CD8-positive, alpha-beta memory T cell (primary cell): Measurements from ENCODE around the gene CHPF2. TPM values are rescaled to one million over a fixed set of nuclear protein-coding genes. Genes with fewer than 3 reads are reported as not detected.

Source experiments
- CTCF ChIA-PET: fragments of 350-600 bp; sonication (Branson Sonifier 250); formaldehyde crosslinking; loops from one replicate; lab custom pipeline; 2021; ENCODE audit warnings: antibody characterized with exemption; lab: Charles Lee
- POLR2A ChIA-PET: fragments of 350-600 bp; sonication (Branson Sonifier 250); formaldehyde crosslinking; loops from one replicate; lab custom pipeline; 2021; ENCODE audit warnings: antibody characterized with exemption; lab: Charles Lee
- DNase-seq, 5 donors: peaks; one replicate each; pipeline versions ENCODE4 v3.0.0 to v3.0.0-alpha.2; 2020 to 2022; ENCODE audit warnings: mixed read lengths in 1 of 5
- H3K27ac ChIP-seq: one replicate; pipeline ENCODE4 v1.7.0; 2013; ENCODE audit warnings: low read depth, mild to moderate bottlenecking, low read length, moderate library complexity
- H3K27me3 ChIP-seq: 2 replicates; pipeline ENCODE4 v1.7.0; 2013; ENCODE audit warnings: low read length, mild to moderate bottlenecking; ENCODE audit not compliant: insufficient read depth, poor library complexity, severe bottlenecking
- H3K36me3 ChIP-seq: 2 replicates; pipeline ENCODE4 v1.7.0; 2013; ENCODE audit warnings: mild to moderate bottlenecking, low read length, moderate library complexity; ENCODE audit not compliant: insufficient read depth
- H3K4me1 ChIP-seq: 2 replicates; pipeline ENCODE4 v1.7.0; 2013; ENCODE audit warnings: mild to moderate bottlenecking, low read length, moderate library complexity; ENCODE audit not compliant: insufficient read depth
- H3K4me3 ChIP-seq: 2 replicates; pipeline ENCODE4 v1.7.0; 2013; ENCODE audit warnings: mild to moderate bottlenecking, low read length
- H3K9me3 ChIP-seq: 2 replicates; pipeline ENCODE4 v1.7.0; 2013; ENCODE audit warnings: mild to moderate bottlenecking, low read length
- H3K27ac Mint-ChIP-seq, 8 donors: one replicate each; pipeline ENCODE4 v1.8.0; 2020 to 2021; ENCODE audit warnings: mixed read lengths in 8 of 8, mild to moderate bottlenecking in 6 of 8, inconsistent platforms in 3 of 8, moderate library complexity in 3 of 8
- H3K27me3 Mint-ChIP-seq, 2 donors: one replicate each; pipeline ENCODE4 v1.8.0; 2020 to 2021; ENCODE audit warnings: mixed read lengths in 2 of 2, mild to moderate bottlenecking in 1 of 2, moderate library complexity in 1 of 2
- H3K36me3 Mint-ChIP-seq, 3 donors: one replicate each; pipeline ENCODE4 v1.8.0; 2020 to 2021; ENCODE audit warnings: mixed read lengths in 3 of 3, inconsistent platforms in 1 of 3, mild to moderate bottlenecking in 1 of 3
- H3K4me1 Mint-ChIP-seq, 3 donors: one replicate each; pipeline ENCODE4 v1.8.0; 2020 to 2021; ENCODE audit warnings: mixed read lengths in 3 of 3, inconsistent platforms in 1 of 3, mild to moderate bottlenecking in 1 of 3
- H3K4me3 Mint-ChIP-seq, 7 donors: one replicate each; pipeline ENCODE4 v1.8.0; 2020 to 2021; ENCODE audit warnings: mixed read lengths in 7 of 7, mild to moderate bottlenecking in 6 of 7, moderate library complexity in 4 of 7, inconsistent platforms in 2 of 7
- H3K9me3 Mint-ChIP-seq, 5 donors: one replicate each; pipeline ENCODE4 v1.8.0; 2020 to 2022; ENCODE audit warnings: mixed read lengths in 5 of 5, mild to moderate bottlenecking in 3 of 5, moderate library complexity in 2 of 5, inconsistent platforms in 1 of 5
- polyA plus RNA-seq: library from polyadenylated mRNA; unstranded; fragments of 300-500 nt; fragmentation: Illumina TruSeq; gene quantifications from one replicate; pipeline ENCODE4 v1.2.3, GENCODE V29; 2021
- total RNA-seq, 2 experiments: library from RNA; stranded (reverse); gene quantifications; one replicate each; pipeline ENCODE4 v1.2.3, GENCODE V29; 2021

Gene CHPF2
- total and polyA plus RNA-seq, 3 experiments from 2014 or later = 31.3 to 37.0 (median 36.6) TPM

GRCh38 chr7:151215396-151215795 is 16.9 kb upstream of the CHPF2 start:
- ChIA-PET POLR2A (no interaction called here), CTCF (no interaction called here)
- Histone ChIP-seq H3K27me3 (no peaks in the 10 kb centered on the region), H3K4me1 (no peaks in the 10 kb centered on the region), H3K4me3 (no peak overlapping the region), H3K27ac (no peak overlapping the region), H3K9me3 (no peaks in the 10 kb centered on the region), H3K36me3 (peaks cover 54% of the 10 kb centered on the region)
- no peak overlapping the region for H3K4me3 Mint-ChIP-seq
- H3K27ac Mint-ChIP-seq = peak overlapping the region in 4 of 8 donors; percentile 16 to 91 (median 62)
- peaks cover 25 to 86% (median 29%) of the 10 kb centered on the region in 3 donors for H3K36me3 Mint-ChIP-seq
- peaks cover 0 to 2% of the 10 kb centered on the region in 2 donors for H3K27me3 Mint-ChIP-seq
- no peaks in the 10 kb centered on the region for H3K9me3 Mint-ChIP-seq
- no peak for DNase-seq
- peaks cover 0 to under 1% (median 0%) of the 10 kb centered on the region in 3 donors for H3K4me1 Mint-ChIP-seq

DNA sequence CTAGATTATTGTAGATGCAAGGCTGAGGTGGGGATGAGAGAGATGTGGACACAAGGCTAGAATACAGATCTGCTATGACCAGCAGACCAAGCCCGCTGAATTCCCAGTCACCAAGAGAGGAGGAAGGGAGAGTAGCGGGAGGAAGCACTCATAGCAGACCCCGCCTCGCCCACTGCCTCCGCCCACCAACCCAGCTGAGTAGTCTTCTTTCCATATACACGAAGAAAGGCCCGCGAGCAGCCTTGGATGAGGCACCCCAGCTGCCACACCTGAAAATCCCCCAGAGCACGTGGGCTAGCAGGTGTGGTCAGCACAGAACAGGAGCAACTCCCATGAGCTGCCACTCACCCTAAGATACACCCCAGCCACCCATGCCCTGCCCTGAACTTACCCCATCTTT is 14.1 kb upstream of the CHPF2 start:
- H3K27ac ChIP-seq = no peak overlapping the region
- ChIA-PET POLR2A (no interaction called here), CTCF (no interaction called here)
- peak overlapping the region in 2 of 8 donors; percentile 7 to 75 for H3K27ac Mint-ChIP-seq
- no peaks in the 10 kb centered on the region for H3K9me3 ChIP-seq
- no peak for DNase-seq
- H3K9me3 Mint-ChIP-seq = no peaks in the 10 kb centered on the region
- no peaks in the 10 kb centered on the region for H3K4me1 ChIP-seq
- H3K27me3 Mint-ChIP-seq = no peaks in the 10 kb centered on the region
- H3K36me3 Mint-ChIP-seq = peaks cover 30 to 90% (median 31%) of the 10 kb centered on the region in 3 donors
- no peak overlapping the region for H3K4me3 ChIP-seq
- H3K36me3 ChIP-seq = peaks cover 73% of the 10 kb centered on the region
- H3K4me3 Mint-ChIP-seq = no peak overlapping the region
- peaks cover 0 to 7% (median 2%) of the 10 kb centered on the region in 3 donors for H3K4me1 Mint-ChIP-seq
- H3K27me3 ChIP-seq = no peaks in the 10 kb centered on the region

GRCh38 chr7:151223728-151224127 is 8.6 kb upstream of the CHPF2 start:
- ChIA-PET CTCF (no interaction called here), POLR2A (no interaction called here)
- Mint-ChIP-seq H3K4me1 (peaks cover 36 to 45% (median 42%) of the 10 kb centered on the region in 3 donors), H3K27ac (peak overlapping the region in 2 of 8 donors; percentile 34 to 57), H3K27me3 (no peaks in the 10 kb centered on the region), H3K36me3 (peaks cover 6 to 70% (median 20%) of the 10 kb centered on the region in 3 donors), H3K9me3 (no peaks in the 10 kb centered on the region), H3K4me3 (no peak overlapping the region)
- peaks cover 50% of the 10 kb centered on the region for H3K36me3 ChIP-seq
- H3K4me3 ChIP-seq = no peak overlapping the region
- no peaks in the 10 kb centered on the region for H3K9me3 ChIP-seq
- H3K27me3 ChIP-seq = no peaks in the 10 kb centered on the region
- H3K4me1 ChIP-seq = peaks cover 26% of the 10 kb centered on the region
- no peak overlapping the region for H3K27ac ChIP-seq
- peak in 1 of 5 donors; percentile 12 for DNase-seq

DNA sequence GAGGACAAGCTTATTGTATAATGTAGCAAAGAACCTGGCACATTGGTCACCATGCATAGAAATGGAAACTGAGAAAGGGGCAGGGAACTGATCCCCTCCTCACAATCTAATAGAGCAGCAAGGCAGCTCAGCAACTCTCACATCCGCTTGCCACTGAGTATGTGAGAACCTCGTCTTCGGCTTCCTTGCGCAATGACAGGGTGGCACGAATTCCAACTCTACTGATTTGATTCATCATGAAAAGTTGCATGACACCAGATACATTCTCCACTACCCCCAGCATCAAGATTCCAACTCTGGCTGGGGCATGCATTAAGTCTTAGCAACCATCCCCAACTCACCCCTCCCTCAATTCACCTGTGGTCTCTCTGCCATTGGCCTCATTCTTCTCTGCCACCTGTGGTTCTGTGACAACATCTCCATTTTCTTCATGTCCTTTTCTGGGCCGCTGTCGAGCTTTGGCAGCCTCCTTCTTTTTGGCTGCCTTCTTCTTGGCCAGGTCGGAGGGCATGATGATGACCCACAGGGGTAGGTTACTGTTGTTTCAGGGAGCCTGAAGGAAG is 6.3 kb upstream of the CHPF2 start:
- ChIA-PET CTCF (interaction anchor here (0.9 to 2.3 kb wide), 2 partner anchors 18 to 51 kb away, joined by 3 to 8 read pairs; no protein-coding TSS in a partner anchor), POLR2A (no interaction called here)

GRCh38 chr7:151226560-151226874 is 5.8 kb upstream of the CHPF2 start:
- H3K27me3 ChIP-seq = no peaks in the 10 kb centered on the region
- peaks cover 28% of the 10 kb centered on the region for H3K4me1 ChIP-seq
- peaks cover 31% of the 10 kb centered on the region for H3K36me3 ChIP-seq
- POLR2A ChIA-PET = interaction anchor here (1.2 to 1.6 kb wide), 5 partner anchors 10 to 293 kb away, joined by 5 to 13 read pairs (median 8); partner anchors contain the start of gene RHEB
- CTCF ChIA-PET = interaction anchor here (0.9 to 2.3 kb wide), 3 partner anchors 16 to 51 kb away, joined by 3 to 8 read pairs (median 3); no protein-coding TSS in a partner anchor
- Mint-ChIP-seq H3K27ac (peak overlapping the region; percentile 89 to 99 (median 98)), H3K36me3 (peaks cover 0 to 50% (median 14%) of the 10 kb centered on the region in 3 donors), H3K4me1 (peaks cover 36 to 47% (median 46%) of the 10 kb centered on the region in 3 donors), H3K27me3 (no peaks in the 10 kb centered on the region), H3K9me3 (no peaks in the 10 kb centered on the region), H3K4me3 (peak overlapping the region; percentile 87 to 100 (median 99))
- no peak for DNase-seq
- H3K27ac ChIP-seq = peak overlapping the region; percentile 77
- H3K4me3 ChIP-seq = peak overlapping the region; percentile 99
- no peaks in the 10 kb centered on the region for H3K9me3 ChIP-seq

More for the DNA sequence above, 6.3 kb upstream of the CHPF2 start:
- peaks cover 26% of the 10 kb centered on the region for H3K4me1 ChIP-seq
- Mint-ChIP-seq H3K36me3 (peaks cover 0 to 52% (median 14%) of the 10 kb centered on the region in 3 donors), H3K9me3 (no peaks in the 10 kb centered on the region), H3K4me3 (peak overlapping the region; percentile 87 to 100 (median 99)), H3K4me1 (peaks cover 35 to 45% (median 42%) of the 10 kb centered on the region in 3 donors), H3K27ac (peak overlapping the region in 7 of 8 donors; percentile 34 to 99 (median 97)), H3K27me3 (no peaks in the 10 kb centered on the region)
- peak overlapping the region; percentile 77 for H3K27ac ChIP-seq
- peak overlapping the region; percentile 99 for H3K4me3 ChIP-seq
- H3K9me3 ChIP-seq = no peaks in the 10 kb centered on the region
- peaks cover 33% of the 10 kb centered on the region for H3K36me3 ChIP-seq
- peak in 1 of 5 donors; percentile 33 for DNase-seq
- no peaks in the 10 kb centered on the region for H3K27me3 ChIP-seq

GRCh38 chr7:151226875-151227782 is 5.2 kb upstream of the CHPF2 start, which contains the start of gene ABCF2:
Gene ABCF2 (minus strand): TSS chr7:151227205. CDS start chr7:151226458, 747 bp downstream.
- Histone ChIP-seq H3K36me3 (peaks cover 29% of the 10 kb centered on the region), H3K4me1 (peaks cover 34% of the 10 kb centered on the region), H3K27me3 (no peaks in the 10 kb centered on the region), H3K27ac (peak within 1 kb of the TSS; percentile 77), H3K9me3 (no peaks in the 10 kb centered on the region), H3K4me3 (peak within 1 kb of the TSS; percentile 99)
- ChIA-PET POLR2A (interaction anchor here (0.6 to 1.6 kb wide), 9 partner anchors 9 to 484 kb away, joined by 3 to 13 read pairs (median 5); partner anchors contain the start of genes NUB1 and RHEB), CTCF (interaction anchor here (0.9 to 2.3 kb wide), 4 partner anchors 15 to 52 kb away, joined by 3 to 12 read pairs (median 6); no protein-coding TSS in a partner anchor)
- H3K36me3 Mint-ChIP-seq = peaks cover 0 to 47% (median 14%) of the 10 kb centered on the region in 3 donors
- peaks cover 42 to 53% (median 52%) of the 10 kb centered on the region in 3 donors for H3K4me1 Mint-ChIP-seq
- no peaks in the 10 kb centered on the region for H3K27me3 Mint-ChIP-seq
- peak within 1 kb of the TSS; percentile 87 to 100 (median 99) for H3K4me3 Mint-ChIP-seq
- peak; percentile 94 to 98 (median 97) for DNase-seq
- no peaks in the 10 kb centered on the region for H3K9me3 Mint-ChIP-seq
- peak within 1 kb of the TSS; percentile 89 to 99 (median 98) for H3K27ac Mint-ChIP-seq

DNA sequence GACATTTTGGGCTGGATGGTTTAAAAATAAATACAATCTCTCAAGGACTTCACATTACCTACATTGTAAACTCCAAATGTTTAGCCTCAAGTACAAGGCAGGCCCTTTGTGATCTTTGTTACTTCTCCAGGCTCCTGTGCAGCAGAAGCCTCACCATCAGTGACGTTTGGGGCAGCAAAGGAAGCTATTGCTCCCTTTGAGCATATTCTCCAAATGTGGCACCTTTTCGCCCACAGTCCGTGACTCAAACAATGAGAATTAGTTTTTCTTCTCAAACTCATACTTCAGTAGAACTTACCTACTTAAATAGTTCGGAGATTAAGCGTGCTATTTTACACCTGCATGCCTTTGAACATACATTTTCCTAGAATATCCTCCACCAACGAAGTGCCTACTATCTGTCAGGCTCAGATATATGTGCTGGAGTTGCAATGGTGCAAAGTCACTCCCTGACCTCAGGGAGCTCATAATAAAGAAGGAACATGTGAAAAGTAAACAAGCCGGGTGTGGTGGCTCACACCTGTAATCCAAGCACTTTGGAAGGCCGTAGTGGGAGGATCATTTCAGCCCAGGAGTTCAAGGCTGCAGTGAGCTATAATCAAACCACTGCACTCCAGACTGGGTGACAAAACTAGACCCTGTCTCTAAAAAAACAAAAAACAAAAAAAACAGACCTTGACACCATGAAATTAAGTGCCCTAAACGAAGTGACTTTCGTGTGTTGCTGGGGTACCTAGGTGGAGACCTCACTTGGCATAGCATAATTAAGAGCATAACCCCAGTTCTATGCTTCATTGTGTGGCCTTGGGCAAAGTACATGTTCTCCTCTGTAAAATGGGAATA is 4.0 kb upstream of the CHPF2 start:
- peaks cover 20% of the 10 kb centered on the region for H3K36me3 ChIP-seq
- peaks cover 0 to 43% (median 9%) of the 10 kb centered on the region in 3 donors for H3K36me3 Mint-ChIP-seq
- no peaks in the 10 kb centered on the region for H3K27me3 Mint-ChIP-seq
- DNase-seq = no peak
- peaks cover 37% of the 10 kb centered on the region for H3K4me1 ChIP-seq
- ChIA-PET POLR2A (interaction anchor here (1.6 kb wide), 1 partner anchor 21 kb away, joined by 13 read pairs; no protein-coding TSS in a partner anchor), CTCF (interaction anchor here (1.1 to 1.3 kb wide), 2 partner anchors 16 kb away, joined by 6 to 12 read pairs; no protein-coding TSS in a partner anchor)
- H3K9me3 Mint-ChIP-seq = no peaks in the 10 kb centered on the region
- peak overlapping the region; percentile 77 for H3K27ac ChIP-seq
- peak overlapping the region; percentile 87 to 100 (median 99) for H3K4me3 Mint-ChIP-seq
- H3K4me3 ChIP-seq = peak overlapping the region; percentile 99
- no peaks in the 10 kb centered on the region for H3K27me3 ChIP-seq
- peak overlapping the region; percentile 89 to 99 (median 98) for H3K27ac Mint-ChIP-seq
- H3K9me3 ChIP-seq = no peaks in the 10 kb centered on the region
- peaks cover 46 to 59% (median 51%) of the 10 kb centered on the region in 3 donors for H3K4me1 Mint-ChIP-seq
